Measurements from ENCODE around the gene VAMP8. TPM values are rescaled to one million over a fixed set of nuclear protein-coding genes. Genes with fewer than 3 reads are reported as not detected.
"Not testable (repeated sequence)": the region's sequence is repeated elsewhere in the genome, so short reads cannot be mapped to it uniquely, and the experiment has no call there.

Gene VAMP8
- total RNA-seq, 2 experiments from 2014 or later: 98.3 to 106 TPM

DNA sequence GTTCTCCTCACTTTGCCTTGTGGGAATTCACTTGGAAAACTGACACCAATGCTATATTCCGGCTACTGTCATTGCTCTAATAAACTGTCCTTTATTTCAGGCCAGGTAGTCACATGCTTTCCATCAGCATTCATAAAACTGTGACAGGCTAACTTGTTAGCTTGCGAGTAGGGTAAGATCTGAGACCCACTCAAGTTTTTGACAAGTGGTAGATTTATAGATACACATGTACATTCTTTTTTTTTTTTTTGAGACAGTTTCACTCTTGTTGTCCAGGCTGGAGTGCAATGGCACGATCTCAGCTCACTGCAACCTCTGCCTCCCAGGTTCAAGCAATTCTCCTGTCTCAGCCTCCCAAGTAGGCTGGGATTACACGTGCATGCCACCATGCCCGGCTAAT lies 40.3 kb downstream of the VAMP8 start:
- not testable (repeated sequence) for H3K27me3 Mint-ChIP-seq; ATAC-seq; DNase-seq; H3K9me3 Mint-ChIP-seq (ENCODE audit: low read depth)
- peaks cover 25% of the 10 kb centered on the region for H3K36me3 Mint-ChIP-seq (ENCODE audit: low read depth)
- ChIA-PET CTCF (interaction anchor here (0.7 to 2.0 kb wide), 3 partner anchors 9 to 587 kb away, joined by 3 to 12 read pairs (median 3); no protein-coding TSS in a partner anchor), POLR2A (interaction anchor here (0.6 kb wide), 1 partner anchor 18 kb away, joined by 6 read pairs; no protein-coding TSS in a partner anchor)
- H3K4me1 Mint-ChIP-seq: peaks cover 18% of the 10 kb centered on the region
- peak overlapping the region; percentile 96 for H3K4me3 Mint-ChIP-seq
- H3K27ac Mint-ChIP-seq: peak overlapping the region; percentile 98
- intact Hi-C loops (cut with DNase I, micrococcal nuclease): loop anchor here (10.0 kb wide), 2 partner anchors 487 to 827 kb away; partner anchors contain the start of genes KDM3A (in 1 of the 2), POLR1A (in 1 of the 2) and PTCD3 (in 1 of the 2)

DNA sequence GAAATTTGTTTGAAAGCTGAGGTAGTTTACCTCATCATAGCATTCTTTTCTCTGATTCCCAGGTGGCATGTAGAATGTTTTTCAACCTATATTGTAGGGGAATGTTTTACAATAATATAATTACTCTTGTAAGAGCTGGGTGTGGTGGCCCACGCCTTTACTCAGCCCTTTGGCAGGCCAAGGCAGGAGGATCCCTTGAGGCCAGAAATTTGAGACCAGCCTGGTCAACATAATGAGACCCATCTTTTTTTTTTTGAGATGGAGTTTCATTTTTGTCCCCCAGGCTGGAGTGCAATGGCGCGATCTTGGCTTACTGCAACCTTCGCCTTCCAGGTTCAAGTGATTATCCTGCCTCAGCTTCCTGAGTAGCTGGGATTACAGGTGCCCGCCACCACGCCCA lies 42.2 kb downstream of the VAMP8 start:
- Mint-ChIP-seq H3K9me3 (ENCODE audit: low read depth) (no peaks in the 10 kb centered on the region), H3K27ac (no peak overlapping the region), H3K4me3 (no peak overlapping the region), H3K36me3 (ENCODE audit: low read depth) (peaks cover 39% of the 10 kb centered on the region), H3K27me3 (no peaks in the 10 kb centered on the region), H3K4me1 (peaks cover 18% of the 10 kb centered on the region)
- POLR2A ChIA-PET: interaction anchor here (0.7 kb wide), 1 partner anchor 305 kb away, joined by 3 read pairs; no protein-coding TSS in a partner anchor
- no peak for DNase-seq
- intact Hi-C loops (cut with DNase I, micrococcal nuclease): loop anchor here (10.0 kb wide), 2 partner anchors 485 to 825 kb away; partner anchors contain the start of genes KDM3A (in 1 of the 2), POLR1A (in 1 of the 2) and PTCD3 (in 1 of the 2)
- CTCF ChIA-PET: interaction anchor here (1.1 to 4.7 kb wide), 2 partner anchors 18 to 90 kb away, joined by 3 to 47 read pairs; no protein-coding TSS in a partner anchor
- ATAC-seq: no peak

DNA sequence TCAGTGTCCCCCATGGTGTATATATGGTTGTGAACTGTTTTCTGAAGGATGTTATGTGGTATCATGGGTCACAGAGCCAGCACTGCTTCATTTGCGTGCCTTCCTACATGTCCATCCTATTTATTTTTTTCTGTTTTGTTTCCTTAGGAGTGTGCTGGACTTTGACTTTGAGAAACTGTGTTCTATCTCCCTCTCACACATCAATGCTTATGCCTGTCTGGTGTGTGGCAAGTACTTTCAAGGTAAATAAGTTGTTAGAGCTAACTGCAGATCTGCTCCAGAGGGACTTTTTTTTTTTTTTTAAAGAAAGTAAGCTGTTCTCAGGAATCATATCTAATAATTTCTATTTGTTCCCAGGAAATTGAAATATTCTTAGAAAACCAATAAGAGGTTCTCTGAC lies 44.0 kb downstream of the VAMP8 start:
- H3K9me3 Mint-ChIP-seq (ENCODE audit: low read depth): no peaks in the 10 kb centered on the region
- DNase-seq (no peak), ATAC-seq (no peak)
- ChIA-PET CTCF (interaction anchor here (0.8 to 4.7 kb wide), 3 partner anchors 16 to 86 kb away, joined by 3 to 47 read pairs (median 3); no protein-coding TSS in a partner anchor), POLR2A (no interaction called here)
- peaks cover 18% of the 10 kb centered on the region for H3K4me1 Mint-ChIP-seq
- H3K4me3 Mint-ChIP-seq: no peak overlapping the region
- peaks cover 49% of the 10 kb centered on the region for H3K36me3 Mint-ChIP-seq (ENCODE audit: low read depth)
- H3K27ac Mint-ChIP-seq: peak overlapping the region; percentile 21
- no peaks in the 10 kb centered on the region for H3K27me3 Mint-ChIP-seq
- intact Hi-C loops (cut with DNase I, micrococcal nuclease): no loop called here

DNA sequence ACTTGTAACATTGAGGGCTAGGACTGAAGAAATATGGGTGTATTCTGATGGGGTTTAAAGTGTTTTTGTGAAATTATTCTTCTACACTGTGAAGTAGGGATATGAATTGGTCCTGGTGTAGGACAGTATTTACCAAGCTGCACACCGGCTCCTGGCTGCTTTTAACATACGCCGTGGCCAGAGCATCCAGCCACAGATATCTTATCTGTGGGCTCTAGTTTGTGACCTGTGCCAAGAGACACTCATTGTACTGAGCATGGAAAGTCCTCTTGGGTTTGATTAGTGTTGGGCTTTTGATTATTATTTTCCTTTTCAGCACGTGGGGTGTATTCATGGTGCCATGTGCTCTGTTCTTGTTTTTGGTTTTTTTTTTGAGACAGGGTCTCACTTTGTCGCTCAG lies 46.6 kb downstream of the VAMP8 start:
- Mint-ChIP-seq H3K4me1 (peaks cover 8% of the 10 kb centered on the region), H3K9me3 (ENCODE audit: low read depth) (no peaks in the 10 kb centered on the region), H3K36me3 (ENCODE audit: low read depth) (peaks cover 57% of the 10 kb centered on the region), H3K27me3 (no peaks in the 10 kb centered on the region), H3K27ac (peak overlapping the region; percentile 9), H3K4me3 (no peak overlapping the region)
- intact Hi-C loops (cut with DNase I, micrococcal nuclease): no loop called here
- DNase-seq (no peak), ATAC-seq (no peak)
- ChIA-PET CTCF (no interaction called here), POLR2A (no interaction called here)

DNA sequence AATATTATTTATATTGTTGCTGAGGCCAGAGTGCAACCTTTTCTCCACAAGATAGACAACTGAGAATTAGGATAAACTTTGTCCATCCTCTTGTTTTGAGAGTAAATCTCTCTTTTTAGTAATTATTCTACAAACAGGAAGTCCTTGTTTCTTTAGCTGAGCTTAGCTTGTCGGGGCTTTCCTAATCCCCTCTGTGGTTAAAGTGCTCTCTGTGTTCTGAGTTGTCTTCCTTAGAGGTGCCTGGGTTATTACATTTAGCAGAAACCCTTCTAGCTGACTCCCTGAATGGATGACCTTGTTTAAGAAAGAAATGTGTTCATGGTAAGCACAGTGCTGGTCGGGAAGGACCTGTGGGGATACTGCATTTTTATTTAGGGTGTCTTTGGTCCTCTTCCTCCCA lies 51.3 kb downstream of the VAMP8 start:
- CTCF ChIA-PET: interaction anchor here (4.7 kb wide), 1 partner anchor 9 kb away, joined by 45 read pairs; no protein-coding TSS in a partner anchor
- DNase-seq (no peak), ATAC-seq (peak; percentile 61)
- POLR2A ChIA-PET: no interaction called here
- no peak overlapping the region for H3K4me3 Mint-ChIP-seq
- no peaks in the 10 kb centered on the region for H3K27me3 Mint-ChIP-seq
- H3K27ac Mint-ChIP-seq: peak overlapping the region; percentile 67
- peaks cover 3% of the 10 kb centered on the region for H3K4me1 Mint-ChIP-seq
- intact Hi-C loops (cut with DNase I, micrococcal nuclease): no loop called here
- no peaks in the 10 kb centered on the region for H3K9me3 Mint-ChIP-seq (ENCODE audit: low read depth)
- peaks cover 60% of the 10 kb centered on the region for H3K36me3 Mint-ChIP-seq (ENCODE audit: low read depth)

DNA sequence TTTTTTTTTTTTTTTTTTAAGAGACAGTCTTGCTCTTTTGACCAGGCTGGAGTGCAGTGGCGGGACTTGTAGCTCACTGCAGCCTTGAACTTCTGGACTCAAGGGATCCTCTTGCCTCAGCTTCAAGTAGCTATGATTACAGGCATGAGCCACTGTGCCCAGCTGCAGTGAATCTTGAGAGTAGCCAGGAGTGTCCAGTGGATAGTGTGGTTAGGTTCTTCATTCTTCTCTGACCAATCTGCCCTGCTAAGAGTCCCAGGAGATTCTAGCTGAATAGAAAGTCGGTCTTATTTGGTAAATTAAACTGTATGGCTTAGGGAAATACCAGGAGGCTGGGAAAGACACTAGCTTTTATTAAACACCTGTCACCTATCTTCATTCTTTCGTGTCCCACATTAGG lies 53.9 kb downstream of the VAMP8 start:
- Mint-ChIP-seq H3K4me3 (no peak overlapping the region), H3K4me1 (peaks cover 11% of the 10 kb centered on the region), H3K9me3 (ENCODE audit: low read depth) (no peaks in the 10 kb centered on the region), H3K36me3 (ENCODE audit: low read depth) (peaks cover 55% of the 10 kb centered on the region), H3K27me3 (no peaks in the 10 kb centered on the region), H3K27ac (peak overlapping the region; percentile 19)
- intact Hi-C loops (cut with DNase I, micrococcal nuclease): loop anchor here in 1 of 2 experiments (10.0 kb wide), 1 partner anchor 513 kb away; no protein-coding TSS in a partner anchor
- ATAC-seq (no peak), DNase-seq (no peak)
- ChIA-PET CTCF (interaction anchor here (1.0 kb wide), 1 partner anchor 12 kb away, joined by 3 read pairs; no protein-coding TSS in a partner anchor), POLR2A (interaction anchor here (0.8 kb wide), 1 partner anchor 25 kb away, joined by 4 read pairs; no protein-coding TSS in a partner anchor)

Other genes with a start within 250 kb of the VAMP8 start
- gene TGOLN2, start 249.6 kb upstream of the VAMP8 start, total RNA-seq: 10 to 100 TPM; 84.0 to 90.4 TPM
- 10 to 100 TPM; 18.1 to 18.7 TPM for gene RETSAT, start 223.1 kb upstream of the VAMP8 start, total RNA-seq
- 10 to 100 TPM; 11.2 to 12.9 TPM for gene ELMOD3, start 222.8 kb upstream of the VAMP8 start, total RNA-seq
- gene CAPG, start 167.2 kb upstream of the VAMP8 start, total RNA-seq: 10 to 100 TPM; 28.3 to 45.6 TPM
- gene SH2D6, start 158.9 kb upstream of the VAMP8 start, total RNA-seq: 1 to 10 TPM; 1.7 to 2.2 TPM
- gene MAT2A, start 38.4 kb upstream of the VAMP8 start, total RNA-seq: 100 to 1,000 TPM; 226 to 259 TPM
- 10 to 100 TPM; 20.1 to 22.2 TPM for gene GGCX, start 16.1 kb upstream of the VAMP8 start, total RNA-seq
- 10 to 100 TPM; 21.4 to 26.7 TPM for gene VAMP5, start 6.8 kb downstream of the VAMP8 start, total RNA-seq
- 100 to 1,000 TPM; 113 to 140 TPM for gene RNF181, start 18.2 kb downstream of the VAMP8 start, total RNA-seq
- 1 to 10 TPM; 1.3 to 2.5 TPM for gene TMEM150A, start 25.1 kb downstream of the VAMP8 start, total RNA-seq
- 10 to 100 TPM; 33.7 to 47.2 TPM for gene C2orf68, start 34.5 kb downstream of the VAMP8 start, total RNA-seq
- gene USP39, start 38.6 kb downstream of the VAMP8 start, total RNA-seq: 10 to 100 TPM; 81.2 to 95.3 TPM
- gene SFTPB, start 90.6 kb downstream of the VAMP8 start, total RNA-seq: not detected
- gene GNLY, start 116.8 kb downstream of the VAMP8 start, total RNA-seq: 10 to 100 TPM; 18.9 to 21.6 TPM
- gene ATOH8, start 176.4 kb downstream of the VAMP8 start, total RNA-seq: not detected

Data from activated CD4-positive, alpha-beta T cell treated with anti-CD3 and anti-CD28 coated beads for 36 hours (primary cell).